HepG2 (cell line): ENCODE results near the gene RIT2. TPM values are rescaled to one million over a fixed set of nuclear protein-coding genes. Genes with fewer than 3 reads are reported as not detected.

Experiments
- ATAC-seq: fragments of 200-7000 bp; cut with Tn5 transposase; 3 replicates; pipeline ENCODE4 v1.9.1; 2020; ENCODE audit warnings: mild to moderate bottlenecking, moderate library complexity
- BruUV-seq: library from RNA; stranded (reverse); fragments of 400-500 nt; replicated peaks from 2 replicates; lab custom pipeline; 2021; lab: Mats Ljungman, UMichigan
- CTCF ChIA-PET: fragments of 300-600 bp; formaldehyde crosslinking; extraction: SDS; loops from one replicate; lab custom pipeline; 2021; ENCODE audit warnings: low total read pairs, inconsistent platforms, low intra/inter-chr PET ratio; lab: Yijun Ruan, JAX
- POLR2A ChIA-PET: fragments of 350-600 bp; sonication (Branson Sonifier 250); formaldehyde crosslinking; loops from one replicate; lab custom pipeline; 2020; ENCODE audit warnings: antibody characterized with exemption, inconsistent platforms; lab: Yijun Ruan, JAX
- DNase-seq: peaks from one replicate; pipeline ENCODE4 v3.0.0-alpha.2; 2015; ENCODE audit warnings: low spot score
- FAIRE-seq: peaks from 3 replicates; lab custom pipeline; 2011; peaks lifted over from hg19 to GRCh38; lab: Jason Lieb, UNC
- H2AFZ ChIP-seq: one replicate; pipeline ENCODE4 v1.6.1; 2011; ENCODE audit warnings: low read length, inconsistent platforms
- H3K27ac ChIP-seq: fragments of 300-600 bp; 3 replicates; pipeline ENCODE4 v1.8.0; 2011; ENCODE audit warnings: mixed run types, mild to moderate bottlenecking, mixed read lengths, low read length, inconsistent platforms; ENCODE audit not compliant: insufficient read depth; ENCODE audit errors: extremely low read length
- H3K27me3 ChIP-seq, 2 experiments: fragments of 200-600 bp in 1 of 2; 2 replicates in 1 of 2; 3 replicates in 1 of 2; pipeline versions ENCODE4 v1.6.0 to v1.8.0; 2011; ENCODE audit warnings: low read length in 2 of 2, mild to moderate bottlenecking in 2 of 2, moderate library complexity in 2 of 2, inconsistent platforms in 1 of 2; ENCODE audit not compliant: insufficient read depth in 2 of 2, control insufficient read depth in 1 of 2
- H3K36me3 ChIP-seq, 2 experiments: fragments of 200-600 bp in 1 of 2; replicated peaks in 1 of 2; 2 replicates in 1 of 2; 3 replicates in 1 of 2; pipeline versions ENCODE4 v1.5.1 to v1.8.0; 2011; ENCODE audit warnings: low read length in 2 of 2, inconsistent platforms in 1 of 2; ENCODE audit not compliant: insufficient read depth in 2 of 2, control insufficient read depth in 1 of 2
- H3K4me1 ChIP-seq: 2 replicates; pipeline ENCODE4 v1.5.1; 2012; ENCODE audit warnings: low read length, inconsistent platforms; ENCODE audit not compliant: insufficient read depth
- H3K4me2 ChIP-seq: 2 replicates; pipeline ENCODE4 v1.6.0; 2011; ENCODE audit warnings: low read depth, low read length, inconsistent platforms
- H3K4me3 ChIP-seq, 3 experiments: fragments of 200-600 bp in 1 of 3; sonication (generic), shearing (Covaris generic) in 1 of 3; replicated peaks in 1 of 3; 2 replicates each; pipeline ENCODE4 v1.5.1; 2011 to 2016; ENCODE audit warnings: low read length in 3 of 3, inconsistent platforms in 2 of 3, low read depth in 2 of 3, mild to moderate bottlenecking in 2 of 3, control low read depth in 1 of 3, mixed read lengths in 1 of 3; ENCODE audit not compliant: insufficient read depth in 1 of 3
- H3K79me2 ChIP-seq: one replicate; pipeline ENCODE4 v1.6.1; 2011; ENCODE audit warnings: low read length, inconsistent platforms; ENCODE audit not compliant: insufficient read depth
- H3K9ac ChIP-seq: 2 replicates; pipeline ENCODE4 v1.6.0; 2011; ENCODE audit warnings: mild to moderate bottlenecking, low read depth, low read length, inconsistent platforms; ENCODE audit not compliant: insufficient read depth
- H3K9me3 ChIP-seq: 2 replicates; pipeline ENCODE4 v1.5.1; 2012; ENCODE audit warnings: mild to moderate bottlenecking, low read length
- H4K20me1 ChIP-seq: 2 replicates; pipeline ENCODE4 v1.6.0; 2011; ENCODE audit warnings: inconsistent platforms, mild to moderate bottlenecking, low read length, moderate library complexity; ENCODE audit not compliant: insufficient read depth
- CHD4 ChIP-seq: fragments of 200-600 bp; sonication (generic); IDR thresholded peaks from 2 replicates; pipeline ENCODE4 v1.7.0; 2017; ENCODE audit warnings: mild to moderate bottlenecking, low read length, borderline replicate concordance
- HOXA9 ChIP-seq: sonication (generic); formaldehyde crosslinking; IDR thresholded peaks from 2 replicates; pipeline ENCODE4 v1.8.1; 2022; ENCODE audit warnings: missing genetic modification reagents, mild to moderate bottlenecking, moderate library complexity, borderline replicate concordance
- TP53 ChIP-seq: sonication (generic); formaldehyde crosslinking; conservative IDR thresholded peaks from 2 replicates; pipeline ENCODE4 v1.4.0; 2020; ENCODE audit warnings: missing genetic modification reagents
- ZFY ChIP-seq: sonication (generic); formaldehyde crosslinking; IDR thresholded peaks from 2 replicates; pipeline ENCODE4 v1.4.0; 2020; ENCODE audit warnings: missing genetic modification reagents
- ZNF572 ChIP-seq: sonication (generic); formaldehyde crosslinking; IDR thresholded peaks from 2 replicates; pipeline ENCODE4 v1.5.1; 2020; ENCODE audit warnings: mild to moderate bottlenecking, missing genetic modification reagents
- WGBS: methylation state at CpG from one replicate; pipeline ENCODE4 v1.1.6; 2017; ENCODE audit warnings: low lambda C conversion rate; 5-methylcytosine and 5-hydroxymethylcytosine counted together
- in situ Hi-C: cut with HindIII; loops from 2 replicates; pipeline ENCODE4 v1.10.0; 2017; ENCODE audit warnings: low pct_unique_long_range_greater_than_20kb; ENCODE audit not compliant: extremely low pct_ligation_motif_present
- intact Hi-C: fragments of 100-400 bp; cut with micrococcal nuclease; formaldehyde crosslinking; loops from one replicate; pipeline ENCODE4 v1.10.0; 2022; ENCODE audit not compliant: unreplicated experiment
- polyA plus RNA-seq, 8 experiments: library from polyadenylated mRNA; depleted of rRNA in 3 of 8; stranded (reverse) in 7 of 8; unstranded in 1 of 8; fragments of >200 nt; fragmentation: Illumina TruSeq in 4 of 8; extraction: Trizol in 4 of 8; gene quantifications; 2 replicates each; pipeline versions ENCODE4 v1.2.1 to v1.2.3, GENCODE V29; 2011 to 2016; ENCODE audit warnings: low read depth in 4 of 8, missing spikeins in 1 of 8, mixed read lengths in 1 of 8; ENCODE audit not compliant: insufficient read depth in 1 of 8
- total RNA-seq, 5 experiments: library from RNA; depleted of rRNA; stranded (reverse); fragments of >200 nt; fragmentation: Illumina TruSeq; extraction: Trizol; gene quantifications; 2 replicates each; pipeline ENCODE4 v1.2.3, GENCODE V29; 2016; ENCODE audit warnings: low read depth in 1 of 5
- TF ChIP-seq, protein P1 (sequence below): sonication (generic); formaldehyde crosslinking; conservative IDR thresholded peaks from 2 replicates; pipeline ENCODE4 v1.8.1; 2023; ENCODE audit warnings: missing genetic modification reagents
- TF ChIP-seq, protein P2 (sequence below), 2 experiments: IDR thresholded peaks; 2 replicates each; pipeline ENCODE4 v1.6.1; 2011 to 2012; ENCODE audit warnings: low read length in 2 of 2, borderline replicate concordance in 1 of 2, low read depth in 1 of 2, mild to moderate bottlenecking in 1 of 2, moderate library complexity in 1 of 2

Gene RIT2
- total and polyA plus RNA-seq, 2 of the 13 experiments (the other 11 are each of a cell fraction or from before 2014, with no cell fraction given) = not detected

DNA sequence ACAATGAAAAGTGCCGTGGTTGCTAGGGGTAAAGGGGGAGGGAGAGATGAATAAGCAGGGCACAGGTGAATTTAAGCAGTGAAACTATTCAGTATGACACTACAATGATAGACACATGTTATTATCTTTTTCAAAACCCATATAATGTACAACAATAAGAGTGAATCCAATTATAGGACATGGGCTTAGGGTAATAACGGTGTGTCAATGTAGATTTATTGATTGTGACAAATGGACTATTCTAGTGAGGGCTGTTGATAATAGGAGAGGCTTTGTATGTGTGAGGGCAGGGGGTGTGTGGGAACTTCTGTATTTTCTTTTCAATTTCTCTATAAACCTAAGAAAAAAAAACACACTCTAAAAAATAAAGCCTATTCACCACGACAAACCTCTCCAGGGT, 223.8 kb downstream of the RIT2 start:
- ChIA-PET CTCF (no interaction called here), POLR2A (no interaction called here)
- DNase-seq = no peak
- WGBS = 2% methylated on average over 3 of the region's 3 CpGs
- in situ Hi-C loops (no loop called here), intact Hi-C loops (no loop called here)
- no peaks in the 10 kb centered on the region; a peak in 1 of 5 replicates for H3K27me3 ChIP-seq
- no peaks in the 10 kb centered on the region for H3K79me2 ChIP-seq
- H3K4me1 ChIP-seq = no peaks in the 10 kb centered on the region
- no TSS peak for BruUV-seq
- no peak overlapping the region for H3K4me3 ChIP-seq
- H2AFZ ChIP-seq = no peak overlapping the region
- H3K4me2 ChIP-seq = no peak overlapping the region
- no peak overlapping the region for H3K27ac ChIP-seq
- TF ChIP-seq, protein P1, sequence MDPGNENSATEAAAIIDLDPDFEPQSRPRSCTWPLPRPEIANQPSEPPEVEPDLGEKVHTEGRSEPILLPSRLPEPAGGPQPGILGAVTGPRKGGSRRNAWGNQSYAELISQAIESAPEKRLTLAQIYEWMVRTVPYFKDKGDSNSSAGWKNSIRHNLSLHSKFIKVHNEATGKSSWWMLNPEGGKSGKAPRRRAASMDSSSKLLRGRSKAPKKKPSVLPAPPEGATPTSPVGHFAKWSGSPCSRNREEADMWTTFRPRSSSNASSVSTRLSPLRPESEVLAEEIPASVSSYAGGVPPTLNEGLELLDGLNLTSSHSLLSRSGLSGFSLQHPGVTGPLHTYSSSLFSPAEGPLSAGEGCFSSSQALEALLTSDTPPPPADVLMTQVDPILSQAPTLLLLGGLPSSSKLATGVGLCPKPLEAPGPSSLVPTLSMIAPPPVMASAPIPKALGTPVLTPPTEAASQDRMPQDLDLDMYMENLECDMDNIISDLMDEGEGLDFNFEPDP (CRISPR knock-in tag) = no peak
- FAIRE-seq = no peak
- no peak for ATAC-seq
- H3K9me3 ChIP-seq = no peaks in the 10 kb centered on the region
- H4K20me1 ChIP-seq = no peaks in the 10 kb centered on the region
- H3K36me3 ChIP-seq = no peaks in the 10 kb centered on the region
- H3K9ac ChIP-seq = no peak overlapping the region

DNA sequence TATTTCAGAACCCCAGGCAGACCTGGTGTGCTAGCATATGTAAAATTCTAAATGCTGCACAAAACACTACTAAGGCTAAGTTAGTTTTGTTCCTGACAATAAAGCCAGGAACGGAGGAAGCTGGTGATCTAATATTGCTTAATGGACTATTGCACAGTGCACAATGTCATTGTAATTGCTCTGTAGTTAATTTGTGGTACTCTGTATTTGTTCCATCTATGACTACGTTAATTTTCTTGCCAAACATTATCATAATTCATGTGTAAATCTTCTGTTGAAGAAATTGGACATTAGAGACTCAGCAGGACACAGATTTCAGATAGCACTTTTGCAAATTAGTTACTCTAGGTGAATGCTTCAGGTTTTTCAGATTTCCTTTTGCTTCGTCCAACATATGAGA, 232.3 kb downstream of the RIT2 start:
- FAIRE-seq (no peak), ATAC-seq (no peak), DNase-seq (no peak)
- no peaks in the 10 kb centered on the region for H3K4me1 ChIP-seq
- TF ChIP-seq CHD4 (no peak), HOXA9 (CRISPR knock-in tag) (no peak), TP53 (no peak), ZNF572 (no peak), ZFY (no peak)
- TF ChIP-seq, protein P2, sequence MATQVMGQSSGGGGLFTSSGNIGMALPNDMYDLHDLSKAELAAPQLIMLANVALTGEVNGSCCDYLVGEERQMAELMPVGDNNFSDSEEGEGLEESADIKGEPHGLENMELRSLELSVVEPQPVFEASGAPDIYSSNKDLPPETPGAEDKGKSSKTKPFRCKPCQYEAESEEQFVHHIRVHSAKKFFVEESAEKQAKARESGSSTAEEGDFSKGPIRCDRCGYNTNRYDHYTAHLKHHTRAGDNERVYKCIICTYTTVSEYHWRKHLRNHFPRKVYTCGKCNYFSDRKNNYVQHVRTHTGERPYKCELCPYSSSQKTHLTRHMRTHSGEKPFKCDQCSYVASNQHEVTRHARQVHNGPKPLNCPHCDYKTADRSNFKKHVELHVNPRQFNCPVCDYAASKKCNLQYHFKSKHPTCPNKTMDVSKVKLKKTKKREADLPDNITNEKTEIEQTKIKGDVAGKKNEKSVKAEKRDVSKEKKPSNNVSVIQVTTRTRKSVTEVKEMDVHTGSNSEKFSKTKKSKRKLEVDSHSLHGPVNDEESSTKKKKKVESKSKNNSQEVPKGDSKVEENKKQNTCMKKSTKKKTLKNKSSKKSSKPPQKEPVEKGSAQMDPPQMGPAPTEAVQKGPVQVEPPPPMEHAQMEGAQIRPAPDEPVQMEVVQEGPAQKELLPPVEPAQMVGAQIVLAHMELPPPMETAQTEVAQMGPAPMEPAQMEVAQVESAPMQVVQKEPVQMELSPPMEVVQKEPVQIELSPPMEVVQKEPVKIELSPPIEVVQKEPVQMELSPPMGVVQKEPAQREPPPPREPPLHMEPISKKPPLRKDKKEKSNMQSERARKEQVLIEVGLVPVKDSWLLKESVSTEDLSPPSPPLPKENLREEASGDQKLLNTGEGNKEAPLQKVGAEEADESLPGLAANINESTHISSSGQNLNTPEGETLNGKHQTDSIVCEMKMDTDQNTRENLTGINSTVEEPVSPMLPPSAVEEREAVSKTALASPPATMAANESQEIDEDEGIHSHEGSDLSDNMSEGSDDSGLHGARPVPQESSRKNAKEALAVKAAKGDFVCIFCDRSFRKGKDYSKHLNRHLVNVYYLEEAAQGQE (IDR thresholded peaks at IDR 0.05; ENCODE audit: borderline replicate concordance in 1 of 2, low read depth in 1 of 2, low read length in 2 of 2) = no peak
- no peaks in the 10 kb centered on the region for H3K9me3 ChIP-seq
- H3K79me2 ChIP-seq = no peaks in the 10 kb centered on the region
- H3K4me2 ChIP-seq = no peak overlapping the region
- no peak overlapping the region for H3K4me3 ChIP-seq
- H3K36me3 ChIP-seq = no peaks in the 10 kb centered on the region
- H3K27me3 ChIP-seq = no peaks in the 10 kb centered on the region
- H4K20me1 ChIP-seq = no peaks in the 10 kb centered on the region
- intact Hi-C loops = no loop called here
- ChIA-PET POLR2A (no interaction called here), CTCF (no interaction called here)
- no peak overlapping the region for H3K9ac ChIP-seq
- 1% methylated on average over 3 of the region's 3 CpGs for WGBS
- in situ Hi-C loops = no loop called here
- H3K27ac ChIP-seq = no peak overlapping the region
- no peak overlapping the region for H2AFZ ChIP-seq
- BruUV-seq = no TSS peak
